ENCODE data around the gene RPS3A.

DNA sequence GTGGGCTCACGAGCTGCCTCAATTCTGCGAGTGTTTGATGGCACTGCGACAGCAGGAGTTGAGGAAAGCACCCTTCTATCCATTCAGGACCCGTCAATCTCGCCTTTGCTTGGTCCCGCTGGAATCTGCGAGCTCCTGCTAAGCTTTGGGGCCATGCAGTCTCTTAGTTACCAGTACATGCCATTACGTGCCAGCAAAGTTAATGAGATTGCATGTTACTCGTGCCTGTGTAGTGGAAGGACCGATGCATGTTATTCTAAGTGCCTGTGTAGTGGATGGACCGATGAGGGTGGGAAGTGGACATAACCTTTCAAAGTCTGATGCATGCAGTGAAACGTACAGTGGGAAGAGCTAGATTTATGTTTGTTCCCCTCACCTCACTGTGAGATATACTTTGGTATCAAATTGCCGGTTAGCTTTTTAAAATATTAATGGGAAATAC lies 569 bp downstream of the RPS3A start:
- TF ChIP-seq RARB (CRISPR knock-in tag; IDR thresholded peaks at IDR 0.05) (no peak), RAD21 (conservative IDR thresholded peaks at IDR 0.05 in 1 of 2, IDR thresholded peaks at IDR 0.05 in 1 of 2) (no peak), EP300 (IDR thresholded peaks at IDR 0.05) (no peak)
- TF ChIP-seq, protein P1, sequence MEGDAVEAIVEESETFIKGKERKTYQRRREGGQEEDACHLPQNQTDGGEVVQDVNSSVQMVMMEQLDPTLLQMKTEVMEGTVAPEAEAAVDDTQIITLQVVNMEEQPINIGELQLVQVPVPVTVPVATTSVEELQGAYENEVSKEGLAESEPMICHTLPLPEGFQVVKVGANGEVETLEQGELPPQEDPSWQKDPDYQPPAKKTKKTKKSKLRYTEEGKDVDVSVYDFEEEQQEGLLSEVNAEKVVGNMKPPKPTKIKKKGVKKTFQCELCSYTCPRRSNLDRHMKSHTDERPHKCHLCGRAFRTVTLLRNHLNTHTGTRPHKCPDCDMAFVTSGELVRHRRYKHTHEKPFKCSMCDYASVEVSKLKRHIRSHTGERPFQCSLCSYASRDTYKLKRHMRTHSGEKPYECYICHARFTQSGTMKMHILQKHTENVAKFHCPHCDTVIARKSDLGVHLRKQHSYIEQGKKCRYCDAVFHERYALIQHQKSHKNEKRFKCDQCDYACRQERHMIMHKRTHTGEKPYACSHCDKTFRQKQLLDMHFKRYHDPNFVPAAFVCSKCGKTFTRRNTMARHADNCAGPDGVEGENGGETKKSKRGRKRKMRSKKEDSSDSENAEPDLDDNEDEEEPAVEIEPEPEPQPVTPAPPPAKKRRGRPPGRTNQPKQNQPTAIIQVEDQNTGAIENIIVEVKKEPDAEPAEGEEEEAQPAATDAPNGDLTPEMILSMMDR (IDR thresholded peaks at IDR 0.05) = no peak

Measured in A549 (cell line).